Cardiac muscle cell (in vitro differentiated cells and primary cell): ENCODE results near the gene PLAC8. TPM values are rescaled to one million over a fixed set of nuclear protein-coding genes. Genes with fewer than 3 reads are reported as not detected.

Source experiments
- DNase-seq, 2 donors: peaks; one replicate each; pipeline versions ENCODE4 v3.0.0 to v3.0.0-alpha.2; 2010 to 2017; ENCODE audit warnings: low read depth in 1 of 2, low spot score in 1 of 2
- H3K27ac ChIP-seq: fragments of 200-600 bp; sonication (generic); 2 replicates; pipeline ENCODE4 v1.5.1; 2016
- H3K27me3 ChIP-seq: fragments of 200-600 bp; sonication (generic); 2 replicates; pipeline ENCODE4 v1.6.0; 2016; ENCODE audit warnings: control low read depth
- H3K36me3 ChIP-seq: fragments of 200-600 bp; sonication (generic); 2 replicates; pipeline ENCODE4 v1.5.1; 2016; ENCODE audit warnings: control low read depth
- H3K4me1 ChIP-seq: fragments of 200-600 bp; sonication (generic); 2 replicates; pipeline ENCODE4 v1.8.1; 2017; ENCODE audit warnings: low read depth, mild to moderate bottlenecking, mixed run types
- H3K4me3 ChIP-seq: fragments of 200-600 bp; sonication (generic); 2 replicates; pipeline ENCODE4 v1.5.1; 2016; ENCODE audit warnings: mild to moderate bottlenecking
- H3K9me3 ChIP-seq: fragments of 200-600 bp; sonication (generic); 2 replicates; pipeline ENCODE4 v1.5.1; 2017; ENCODE audit warnings: low read depth, mild to moderate bottlenecking, control low read depth
- CTCF ChIP-seq: IDR thresholded peaks from 2 replicates; pipeline ENCODE4 v1.5.1; 2012; ENCODE audit warnings: low read depth, mild to moderate bottlenecking, low read length
- polyA plus RNA-seq: library from polyadenylated mRNA; unstranded; fragments of >200 nt; fragmentation: Nextera tagmentation; extraction: Ambion mirVana; gene quantifications from 2 replicates; pipeline ENCODE4 v1.2.1, GENCODE V29; 2016
- total RNA-seq: library from RNA; depleted of rRNA; stranded (reverse); fragments of >200 nt; gene quantifications from 2 replicates; pipeline ENCODE4 v1.2.3, GENCODE V29; 2016

The PLAC8 gene
- total and polyA plus RNA-seq, 2 experiments from 2014 or later: 0.21 TPM; not detected in 1

DNA sequence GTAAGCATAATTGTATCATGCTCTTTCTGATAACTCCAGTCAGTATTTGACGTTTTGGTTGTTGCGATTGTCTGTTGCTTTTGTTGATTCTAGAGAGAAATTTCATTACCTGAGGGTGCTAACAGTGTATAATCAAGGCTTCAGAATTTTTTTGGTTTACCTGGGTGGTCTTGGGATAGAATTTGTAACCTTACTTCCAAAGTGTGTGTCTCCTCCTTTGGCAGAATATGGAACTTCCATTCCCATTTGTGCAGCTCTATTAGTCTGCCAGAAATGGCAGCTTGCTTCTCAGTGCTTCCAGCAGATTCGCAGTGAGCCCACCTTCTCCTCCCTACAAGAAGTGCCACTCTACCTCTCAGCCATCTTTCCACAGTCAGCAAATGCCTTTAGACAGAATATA, 74.3 kb downstream of the PLAC8 start:
- H3K4me3 ChIP-seq: no peak overlapping the region
- no peak overlapping the region for H3K27ac ChIP-seq
- H3K27me3 ChIP-seq: no peaks in the 10 kb centered on the region
- no peaks in the 10 kb centered on the region for H3K9me3 ChIP-seq
- H3K4me1 ChIP-seq: peaks cover 9% of the 10 kb centered on the region
- DNase-seq: no peak
- H3K36me3 ChIP-seq: no peaks in the 10 kb centered on the region
- no peak for TF ChIP-seq CTCF

Other genes starting within 250 kb of the PLAC8 start
- gene SEC31A, start 223.6 kb downstream of the PLAC8 start, total RNA-seq: 159 and 252 TPM in 2 replicates
- gene SEC31A, start 223.6 kb downstream of the PLAC8 start, polyA plus RNA-seq: 147 and 191 TPM in 2 replicates
- 11.9 and 23.8 TPM in 2 replicates for gene THAP9, start 214.0 kb downstream of the PLAC8 start, total RNA-seq
- gene THAP9, start 214.0 kb downstream of the PLAC8 start, polyA plus RNA-seq: 4.4 and 13.5 TPM in 2 replicates
- 8.7 and 9.2 TPM in 2 replicates for gene LIN54, start 103.9 kb downstream of the PLAC8 start, total RNA-seq
- 4.5 and 4.8 TPM in 2 replicates for gene LIN54, start 103.9 kb downstream of the PLAC8 start, polyA plus RNA-seq
- 39.9 and 45.7 TPM in 2 replicates for gene COPS4, start 79.5 kb downstream of the PLAC8 start, total RNA-seq
- gene COPS4, start 79.5 kb downstream of the PLAC8 start, polyA plus RNA-seq: 78.7 and 101 TPM in 2 replicates
- 6.1 and 6.4 TPM in 2 replicates for gene COQ2, start 170.1 kb upstream of the PLAC8 start, total RNA-seq
- 14.6 and 20.0 TPM in 2 replicates for gene COQ2, start 170.1 kb upstream of the PLAC8 start, polyA plus RNA-seq
- 0.06 TPM in 1 of 2 replicates, not detected in the other for gene HPSE, start 220.1 kb upstream of the PLAC8 start, total RNA-seq
- gene HPSE, start 220.1 kb upstream of the PLAC8 start, polyA plus RNA-seq: not detected in 2 replicates